Fibroblast of skin of right quadriceps (primary cell): ENCODE measurements around the gene MICU2.

Experiments used
- DNase-seq: peaks from one replicate; pipeline ENCODE4 v3.0.0-alpha.2; 2013

MICU2 gene

DNA sequence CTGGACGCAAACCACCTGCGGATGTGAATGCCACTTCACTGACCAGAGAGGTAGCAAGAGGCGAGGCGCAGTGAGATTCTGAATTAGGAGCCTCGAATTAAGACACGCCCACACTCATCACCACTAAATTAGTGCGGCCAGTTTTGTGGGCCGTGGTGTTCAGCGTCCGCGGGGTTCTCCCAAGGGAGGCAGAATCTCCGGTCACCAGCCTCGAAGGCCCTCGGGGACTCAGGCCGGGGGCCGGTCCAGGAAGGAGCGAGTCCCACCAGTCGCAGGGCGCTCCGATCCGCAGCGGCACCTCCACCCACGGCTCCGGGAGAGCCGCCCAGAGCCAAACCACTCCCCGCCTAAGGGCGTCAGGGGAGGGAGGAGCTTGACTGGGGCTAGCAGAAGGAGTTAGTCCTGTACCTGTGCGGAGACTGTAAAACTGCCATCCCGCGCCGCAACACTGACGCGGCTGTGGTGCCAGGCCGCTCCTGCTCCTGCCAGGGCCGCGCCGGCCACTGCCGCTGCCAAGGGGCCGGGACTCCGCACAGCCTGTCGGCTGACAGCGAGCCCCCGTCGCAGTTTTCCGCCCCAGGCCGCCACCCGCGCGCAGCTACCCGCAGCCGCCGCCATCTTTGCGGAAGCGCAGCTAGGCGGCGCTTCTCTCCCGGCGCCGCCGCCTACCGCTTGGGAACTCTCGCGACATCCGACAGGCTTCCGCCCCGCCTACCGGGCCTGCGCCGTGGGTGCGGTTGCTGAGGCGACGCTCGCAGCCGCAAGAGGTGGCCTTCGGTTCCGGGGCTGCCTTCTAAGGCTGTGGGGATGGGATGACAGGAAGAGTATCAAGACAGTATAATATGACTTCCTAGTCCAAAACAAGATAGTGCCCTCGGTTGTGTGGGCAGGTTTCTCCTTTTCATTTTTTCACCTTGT lies at the start of gene MICU2:
MICU2 (minus strand) TSS at position 640 of the 918 bp plus-strand sequence; CDS start at position 618, 22 bp downstream.
- DNase-seq = peak; percentile 92

- no peak for DNase-seq
Observed at GRCh38 chr13:21641629-21642028, 37.7 kb upstream of the MICU2 start.

DNA sequence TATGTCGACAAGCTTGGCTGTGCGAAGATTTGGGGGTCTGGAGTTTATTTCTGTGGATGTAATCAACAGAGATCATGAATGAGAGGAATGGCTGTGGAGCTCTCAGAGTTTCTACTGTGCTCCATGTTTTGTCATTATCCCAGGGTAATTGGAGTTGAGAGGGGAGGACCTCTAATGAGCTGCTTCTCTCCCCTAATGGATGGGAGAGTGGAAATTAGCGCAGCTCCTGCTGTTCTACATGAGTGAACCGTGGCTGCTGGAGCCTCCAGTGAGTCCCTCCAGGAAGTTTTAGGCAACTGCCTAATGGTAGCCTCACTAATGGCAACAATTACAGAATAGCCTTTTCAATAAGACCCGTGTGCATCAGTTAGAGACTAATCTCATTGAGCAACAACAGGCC lies 35.6 kb upstream of the MICU2 start:
- DNase-seq = no peak

DNA sequence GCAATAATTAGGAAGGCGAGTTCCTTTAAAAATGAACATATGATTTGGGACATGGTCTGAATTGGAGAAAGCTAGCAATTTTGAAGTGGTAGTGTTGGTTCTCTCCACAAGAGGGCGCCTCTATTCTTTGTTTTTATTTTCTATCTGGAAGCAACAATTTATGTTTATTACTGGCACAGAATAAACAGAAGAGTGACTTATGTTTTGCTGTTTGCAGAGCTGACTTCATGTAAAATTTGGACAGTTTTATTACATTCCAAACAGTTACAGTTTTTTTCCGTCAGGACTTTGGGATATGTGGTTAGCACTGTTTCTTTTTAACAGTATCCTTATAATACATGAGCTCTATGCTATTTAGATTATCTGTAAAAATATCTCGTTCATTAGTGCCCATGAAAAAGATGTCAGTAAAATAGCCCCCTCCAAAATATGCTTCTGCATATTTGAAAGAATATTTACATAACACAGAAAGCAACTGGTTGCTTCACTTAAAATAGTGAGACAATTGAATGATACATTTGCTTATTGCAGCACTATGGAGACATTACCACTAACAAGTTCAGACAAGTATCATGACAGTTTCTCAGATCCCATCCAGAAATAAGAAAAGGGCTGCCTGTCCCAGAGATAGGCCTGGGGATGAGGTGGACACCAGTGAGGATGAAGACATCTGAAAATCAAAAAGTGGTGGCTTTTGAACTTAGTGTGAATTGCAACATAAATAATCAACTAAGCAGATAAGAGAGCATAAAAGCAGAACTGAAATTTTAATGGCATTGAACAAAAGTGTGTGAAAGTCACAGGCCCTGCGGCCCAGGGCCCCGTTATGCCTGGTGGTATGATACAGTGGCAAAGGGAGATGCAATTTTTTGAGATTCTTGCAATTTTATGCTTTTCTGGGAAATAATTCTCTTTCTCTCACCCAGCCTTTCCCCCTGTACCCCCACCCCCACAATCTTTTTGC lies 34.6 kb upstream of the MICU2 start:
- DNase-seq = no peak

GRCh38 chr13:21637296-21637695 lies 33.3 kb upstream of the MICU2 start:
- DNase-seq = peak; percentile 9

GRCh38 chr13:21636656-21637055 lies 32.7 kb upstream of the MICU2 start:
- DNase-seq = no peak

DNA sequence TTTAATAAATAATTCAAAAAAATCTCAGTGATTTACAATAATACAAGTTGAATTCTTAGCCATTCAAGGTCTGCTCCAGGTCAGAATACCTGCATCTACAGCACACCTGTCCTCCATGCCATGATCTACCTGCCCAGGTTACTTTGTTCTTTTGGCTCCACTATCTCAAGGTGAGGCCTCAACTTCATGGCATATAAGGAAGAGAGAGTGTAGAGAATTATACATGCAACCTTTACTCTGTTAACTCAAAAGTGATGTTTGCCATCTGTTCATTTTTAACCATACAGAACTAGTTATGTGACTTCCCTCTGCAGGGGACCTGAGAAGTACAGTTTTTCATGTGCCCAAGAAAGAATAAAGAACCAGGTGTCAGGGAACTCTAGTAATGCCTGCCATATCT lies 28.2 kb upstream of the MICU2 start:
- no peak for DNase-seq

DNA sequence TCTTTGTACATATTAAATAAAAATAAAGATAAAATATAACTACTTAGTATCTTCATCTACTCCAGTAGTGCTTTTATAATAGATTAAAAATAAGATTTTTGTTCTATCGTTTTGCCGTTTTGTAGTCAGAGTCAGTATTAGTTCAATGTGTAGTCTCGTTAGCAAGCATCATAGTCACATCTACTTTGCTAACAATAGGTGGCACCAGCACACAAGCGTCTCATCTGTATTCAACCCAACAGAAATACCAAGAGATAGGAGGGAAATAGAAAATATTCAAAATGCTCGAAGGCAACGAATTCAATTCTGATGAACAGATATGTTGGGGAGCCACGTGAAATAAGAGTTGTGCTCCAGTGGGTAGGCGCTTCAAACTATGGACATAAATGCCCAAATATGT lies 21.4 kb upstream of the MICU2 start:
- DNase-seq = no peak

DNA sequence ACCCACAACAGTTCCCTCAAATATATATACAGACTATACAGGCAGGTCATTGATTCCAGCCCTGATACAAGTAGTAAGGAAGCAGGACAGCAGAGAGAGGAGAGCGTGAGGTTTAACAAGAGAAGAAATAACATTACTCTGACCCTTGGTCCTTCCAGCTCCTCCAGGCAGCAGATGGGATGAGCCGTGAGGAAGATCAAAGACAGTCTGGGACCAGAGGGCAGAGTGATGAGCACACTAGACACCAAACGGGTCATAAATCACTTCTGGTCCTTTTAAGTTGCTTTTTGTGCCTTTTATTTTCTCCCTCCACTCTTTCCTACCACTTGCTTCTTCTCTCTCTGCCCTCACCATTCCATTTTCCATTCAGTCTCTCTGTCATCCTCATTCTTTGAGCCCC lies 16.9 kb upstream of the MICU2 start:
- no peak for DNase-seq

DNA sequence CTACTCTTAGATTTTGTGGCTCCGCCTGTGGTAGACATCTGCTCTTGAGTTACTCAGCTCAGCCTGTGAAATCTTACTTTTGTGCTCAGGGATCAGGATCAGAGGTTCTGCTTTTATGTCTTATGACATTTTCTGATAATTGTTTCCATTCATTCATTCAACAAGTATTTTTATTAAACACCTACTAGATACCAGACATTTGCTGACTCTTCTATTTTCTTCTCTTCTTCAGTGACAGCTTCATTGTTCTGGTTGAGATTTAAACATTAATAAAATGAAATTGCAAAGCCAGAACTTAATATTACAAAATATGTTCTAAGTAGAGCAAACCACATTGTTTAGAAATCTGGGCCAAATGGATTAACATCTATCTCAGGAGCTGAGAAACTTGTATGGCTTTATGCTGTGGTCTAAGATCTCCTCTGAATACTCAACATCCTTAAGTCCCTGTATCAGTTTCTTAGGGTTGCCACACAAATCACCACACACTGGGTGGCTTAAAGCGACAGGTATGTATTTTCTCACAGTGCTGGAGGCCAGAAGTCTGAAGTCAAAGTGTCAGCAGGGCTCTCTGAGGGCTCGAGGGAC lies 15.8 kb upstream of the MICU2 start:
- no peak for DNase-seq

GRCh38 chr13:21616880-21617279 lies 12.9 kb upstream of the MICU2 start:
- DNase-seq = no peak

- DNase-seq = no peak
Observed at GRCh38 chr13:21616205-21616866, 12.4 kb upstream of the MICU2 start.

DNA sequence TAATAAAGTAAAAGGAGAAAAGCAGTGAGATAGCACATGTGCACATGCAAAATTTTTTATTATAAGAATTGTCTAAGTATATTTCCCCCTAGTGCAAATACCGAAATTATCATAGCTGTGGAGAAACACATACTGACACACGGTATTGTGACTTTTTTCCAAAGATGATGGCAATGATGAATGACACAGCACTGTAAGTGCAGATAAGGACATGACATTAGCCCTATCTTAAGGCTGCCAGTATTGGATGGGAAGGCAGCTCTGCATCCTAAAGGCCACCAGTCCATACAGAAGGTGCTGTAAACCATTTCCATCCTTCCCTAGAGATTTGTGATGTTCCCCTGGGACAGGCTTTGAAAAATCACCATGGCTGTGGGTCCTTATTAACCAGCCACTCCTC lies 11.5 kb upstream of the MICU2 start:
- no peak for DNase-seq

DNA sequence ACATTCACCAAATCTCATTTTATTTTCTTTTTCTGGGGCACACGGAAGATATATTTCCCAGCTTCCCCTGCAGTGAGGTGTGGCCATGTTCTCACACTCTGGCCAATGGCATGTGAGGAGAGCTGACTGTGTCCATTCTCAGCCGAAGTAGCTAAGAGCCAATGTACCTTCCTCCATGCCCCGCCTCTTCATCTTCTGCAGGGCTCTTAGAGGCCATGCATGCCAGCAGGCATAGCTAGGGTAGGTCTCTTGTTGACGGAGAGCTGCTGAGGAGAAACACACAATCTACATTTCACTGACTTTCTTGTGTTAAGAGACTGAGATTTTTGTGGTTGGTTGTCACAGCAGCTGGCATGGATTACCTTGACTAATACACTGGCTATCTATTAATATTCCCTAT lies 9.8 kb upstream of the MICU2 start:
- no peak for DNase-seq

DNA sequence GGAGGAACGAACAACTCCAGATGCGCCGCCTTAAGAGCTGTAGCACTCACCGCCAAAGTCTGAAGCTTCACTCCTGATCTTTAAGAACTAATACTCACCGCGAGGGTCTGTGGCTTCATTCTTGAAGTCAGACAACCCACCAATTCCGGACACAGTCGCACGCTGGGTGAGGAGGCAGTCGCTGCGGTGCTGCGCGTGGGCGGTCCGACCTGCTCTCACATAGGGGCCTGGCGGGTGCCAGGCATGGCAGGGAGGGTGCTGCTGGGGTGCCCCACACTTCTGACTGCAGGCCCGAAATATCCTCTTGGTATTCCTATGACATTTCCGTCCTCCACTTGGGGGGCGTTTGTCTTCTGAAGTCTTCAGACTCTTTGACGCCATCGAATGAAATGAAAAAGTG lies 7.4 kb upstream of the MICU2 start:
- DNase-seq = no peak

DNA sequence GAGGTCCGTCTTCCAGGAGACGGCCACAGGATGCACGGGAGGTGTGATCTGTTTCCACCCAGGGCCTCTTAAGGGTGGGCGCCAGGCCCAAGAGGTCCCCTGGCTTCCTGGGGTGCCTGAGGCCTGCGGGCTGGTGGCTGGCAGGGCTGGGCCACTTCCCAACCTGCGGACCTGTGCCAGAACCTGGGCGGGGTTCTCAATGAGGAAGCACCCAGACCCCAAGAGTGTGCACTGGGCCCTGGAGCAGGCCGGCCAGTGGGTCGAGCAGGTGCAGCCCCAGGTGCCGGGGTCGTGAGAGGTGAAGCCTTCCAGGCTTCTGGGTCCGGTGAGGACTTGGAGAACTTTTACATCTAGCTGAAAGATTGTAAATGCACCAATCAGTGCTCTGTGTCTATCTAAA lies 6.7 kb upstream of the MICU2 start:
- no peak for DNase-seq

DNA sequence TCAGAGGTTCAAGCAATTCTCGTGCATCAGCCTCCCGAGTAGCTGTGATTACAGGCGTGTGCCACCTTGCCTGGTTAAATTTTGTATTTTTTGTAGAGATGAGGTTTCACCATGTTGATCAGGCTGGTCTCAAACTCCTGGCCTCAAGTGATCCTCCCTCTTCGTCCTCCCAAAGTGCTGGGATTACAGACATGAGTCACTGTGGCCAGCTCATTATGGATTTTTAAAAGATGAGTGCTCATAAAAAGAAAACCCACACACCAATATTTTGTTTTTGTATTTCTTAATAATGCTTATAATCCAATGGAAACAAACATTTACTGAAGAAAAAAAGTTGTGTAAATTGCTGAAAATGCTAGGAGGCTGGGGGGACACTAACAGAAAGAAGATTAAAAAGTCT lies 5.0 kb upstream of the MICU2 start:
- no peak for DNase-seq

DNA sequence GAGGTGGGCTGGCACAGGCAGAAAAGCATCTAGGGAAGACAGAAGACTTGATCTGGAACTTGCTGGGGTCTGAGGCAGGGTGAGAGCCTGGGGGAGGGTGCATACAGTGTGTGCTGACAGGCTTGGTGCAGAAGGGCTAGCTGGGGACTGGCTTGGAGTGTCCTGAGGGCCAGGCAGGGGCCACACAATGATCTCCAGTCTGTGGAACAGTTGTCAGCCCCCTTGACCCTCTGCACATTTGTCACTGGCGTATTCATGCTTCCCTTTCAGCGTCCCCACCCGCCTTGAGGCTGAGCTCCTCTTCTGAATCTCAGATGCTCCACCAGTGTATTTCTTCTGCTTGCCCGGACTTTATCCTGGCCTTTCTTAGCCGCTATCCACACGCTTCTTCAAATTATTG lies 2.8 kb upstream of the MICU2 start:
- no peak for DNase-seq

GRCh38 chr13:21606251-21606650 lies 2.3 kb upstream of the MICU2 start:
- no peak for DNase-seq

- DNase-seq = no peak
Observed at GRCh38 chr13:21596722-21597121, 7.2 kb downstream of the MICU2 start.

DNA sequence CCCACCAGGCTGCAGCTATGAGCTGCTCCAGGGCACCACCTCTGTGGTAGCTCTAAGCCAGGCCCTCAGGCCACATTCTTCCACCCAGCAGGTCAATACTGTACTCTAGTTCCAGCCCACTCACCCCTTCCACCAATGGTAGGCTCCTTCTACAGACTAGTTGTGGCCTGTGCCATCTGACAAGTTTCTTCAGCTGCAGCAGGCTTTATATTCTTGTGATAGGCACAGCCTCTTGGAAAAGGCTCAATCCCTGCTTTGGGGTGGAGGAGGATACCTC lies 8.5 kb downstream of the MICU2 start:
- no peak for DNase-seq

GRCh38 chr13:21594715-21595545 lies 9.0 kb downstream of the MICU2 start:
- no peak for DNase-seq
